ENCODE results near the gene MYH15.

DNA sequence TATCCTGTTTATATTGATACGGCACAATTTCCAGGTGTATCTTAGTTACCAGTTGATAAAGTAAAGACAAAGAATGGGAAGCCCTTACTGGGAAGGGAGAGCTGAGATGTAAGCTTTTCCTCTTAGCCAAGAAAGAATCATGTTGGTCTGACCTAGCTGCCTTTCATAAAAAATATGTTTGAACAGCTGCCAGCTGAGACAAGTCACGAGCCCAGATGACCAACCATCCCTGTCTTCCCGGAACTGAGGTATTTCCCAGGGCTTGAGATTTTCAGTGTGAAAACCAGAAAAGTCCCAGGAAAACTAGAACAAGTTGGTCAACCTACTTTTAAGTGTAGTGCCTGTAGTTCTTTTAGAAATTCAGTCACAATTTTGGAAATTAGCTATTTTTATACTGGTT, 3.6 kb upstream of the MYH15 start:
- TF ChIP-seq, protein P1, sequence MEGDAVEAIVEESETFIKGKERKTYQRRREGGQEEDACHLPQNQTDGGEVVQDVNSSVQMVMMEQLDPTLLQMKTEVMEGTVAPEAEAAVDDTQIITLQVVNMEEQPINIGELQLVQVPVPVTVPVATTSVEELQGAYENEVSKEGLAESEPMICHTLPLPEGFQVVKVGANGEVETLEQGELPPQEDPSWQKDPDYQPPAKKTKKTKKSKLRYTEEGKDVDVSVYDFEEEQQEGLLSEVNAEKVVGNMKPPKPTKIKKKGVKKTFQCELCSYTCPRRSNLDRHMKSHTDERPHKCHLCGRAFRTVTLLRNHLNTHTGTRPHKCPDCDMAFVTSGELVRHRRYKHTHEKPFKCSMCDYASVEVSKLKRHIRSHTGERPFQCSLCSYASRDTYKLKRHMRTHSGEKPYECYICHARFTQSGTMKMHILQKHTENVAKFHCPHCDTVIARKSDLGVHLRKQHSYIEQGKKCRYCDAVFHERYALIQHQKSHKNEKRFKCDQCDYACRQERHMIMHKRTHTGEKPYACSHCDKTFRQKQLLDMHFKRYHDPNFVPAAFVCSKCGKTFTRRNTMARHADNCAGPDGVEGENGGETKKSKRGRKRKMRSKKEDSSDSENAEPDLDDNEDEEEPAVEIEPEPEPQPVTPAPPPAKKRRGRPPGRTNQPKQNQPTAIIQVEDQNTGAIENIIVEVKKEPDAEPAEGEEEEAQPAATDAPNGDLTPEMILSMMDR (IDR thresholded peaks at IDR 0.05) = no peak
- no peak for TF ChIP-seq POLR2A (IDR thresholded peaks at IDR 0.05)

All from Peyer's patch (tissue), 4 donors.